ENCODE results near the gene MC2R.

MC2R gene

DNA sequence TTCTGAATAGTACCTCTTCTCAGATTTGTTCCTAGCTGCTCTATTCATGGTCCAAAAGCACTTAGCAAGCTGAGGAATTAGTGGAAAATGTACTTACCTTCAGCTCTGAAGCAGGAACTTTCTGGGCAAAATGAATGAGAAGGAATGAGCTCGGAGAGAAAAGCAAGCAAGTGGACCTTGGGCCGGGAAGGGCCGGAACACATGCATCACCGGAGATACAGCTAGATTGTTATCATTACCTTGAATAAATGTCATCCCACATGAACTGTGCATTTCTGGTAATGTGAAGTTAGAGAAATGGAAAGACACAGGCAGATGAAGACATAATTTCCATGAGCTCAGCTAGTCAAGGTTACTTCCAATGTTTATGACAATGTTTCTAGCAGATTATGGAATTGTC is at the start of gene MC2R:
MC2R (minus strand) TSS at position 146 of the 400 bp plus-strand sequence. CDS start 30,018 bp downstream, outside the sequence.
- in situ Hi-C loops (cut with HindIII; ENCODE audit: low sequenced_read_pairs), result no loop called here

DNA sequence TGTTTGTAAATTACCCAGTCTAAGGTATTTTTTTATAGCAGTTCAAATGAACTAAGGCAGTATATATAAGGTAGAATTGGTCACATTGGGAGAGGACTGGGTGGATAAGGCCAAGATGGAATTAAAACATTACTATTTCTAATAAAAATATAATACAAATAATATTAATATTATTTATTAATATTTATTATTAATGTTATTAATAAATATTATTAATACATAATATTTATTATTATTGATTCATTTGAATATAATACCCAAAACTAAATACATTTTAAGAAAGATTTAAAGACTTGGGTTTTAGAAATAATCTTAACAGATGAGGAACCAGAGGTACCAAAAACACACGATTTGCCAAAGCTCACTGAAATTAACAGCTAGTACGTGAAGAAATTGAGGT is 30.5 kb upstream of the MC2R start:
- in situ Hi-C loops (cut with HindIII; ENCODE audit: low sequenced_read_pairs), result no loop called here

DNA sequence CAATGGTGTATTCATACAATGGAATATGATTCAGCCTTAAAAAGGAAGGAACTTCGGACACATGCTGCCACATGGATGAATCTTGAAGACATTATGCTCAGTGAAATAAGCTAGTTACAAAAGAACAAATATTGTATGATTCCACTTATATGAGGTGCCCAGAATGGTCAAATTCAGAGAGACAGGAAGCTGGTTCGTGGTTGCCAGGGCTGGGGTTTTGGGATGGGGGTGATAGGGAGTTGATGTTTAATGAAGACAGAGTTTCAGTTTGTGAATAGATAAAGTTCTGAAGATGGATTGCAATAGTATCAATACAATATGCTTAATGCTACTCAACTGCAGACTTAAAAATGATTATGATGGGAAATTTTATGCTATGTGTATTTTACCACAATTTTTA is 28.0 kb upstream of the MC2R start:
- in situ Hi-C loops (cut with HindIII; ENCODE audit: low sequenced_read_pairs), result no loop called here

DNA sequence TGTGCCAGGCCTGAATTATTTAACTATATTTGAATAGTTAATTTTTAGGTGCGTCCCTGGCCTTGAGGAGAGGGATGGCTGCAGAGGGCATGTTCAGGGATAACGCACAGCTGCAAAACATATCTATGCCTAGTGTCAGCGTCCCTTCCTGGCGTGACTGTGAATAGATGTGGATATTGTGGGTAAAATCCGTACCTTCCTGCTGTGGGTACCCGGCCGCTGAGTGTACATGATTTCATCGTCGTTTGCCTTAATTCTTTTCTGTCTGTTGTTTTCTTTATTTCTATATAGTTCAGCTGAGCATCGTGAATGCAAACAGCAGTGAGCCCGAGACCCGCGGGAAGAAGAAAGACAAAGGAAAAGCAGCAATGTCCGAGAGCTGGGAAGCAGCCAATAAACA is 25.0 kb upstream of the MC2R start:
- in situ Hi-C loops (cut with HindIII; ENCODE audit: low sequenced_read_pairs), result no loop called here

DNA sequence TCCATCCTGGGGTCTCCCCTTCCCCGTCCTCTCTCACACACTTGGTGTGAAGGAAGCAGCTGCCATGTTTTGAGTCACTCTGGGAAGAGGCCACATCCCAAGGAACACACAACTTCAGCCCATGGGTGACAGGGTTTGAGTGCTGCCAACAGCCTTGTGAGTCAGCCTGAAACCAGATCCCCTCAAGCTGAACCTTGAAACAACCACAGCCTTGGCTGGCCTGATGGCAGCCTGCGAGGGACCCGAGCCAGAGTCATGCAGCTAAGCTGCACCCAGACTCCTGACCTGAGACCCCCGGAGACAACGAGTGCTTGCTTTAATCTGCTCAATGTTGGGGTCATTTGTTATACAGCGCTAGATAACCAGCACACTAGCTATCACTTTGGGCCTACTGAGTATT is 19.3 kb upstream of the MC2R start:
- in situ Hi-C loops (cut with HindIII; ENCODE audit: low sequenced_read_pairs), result no loop called here

DNA sequence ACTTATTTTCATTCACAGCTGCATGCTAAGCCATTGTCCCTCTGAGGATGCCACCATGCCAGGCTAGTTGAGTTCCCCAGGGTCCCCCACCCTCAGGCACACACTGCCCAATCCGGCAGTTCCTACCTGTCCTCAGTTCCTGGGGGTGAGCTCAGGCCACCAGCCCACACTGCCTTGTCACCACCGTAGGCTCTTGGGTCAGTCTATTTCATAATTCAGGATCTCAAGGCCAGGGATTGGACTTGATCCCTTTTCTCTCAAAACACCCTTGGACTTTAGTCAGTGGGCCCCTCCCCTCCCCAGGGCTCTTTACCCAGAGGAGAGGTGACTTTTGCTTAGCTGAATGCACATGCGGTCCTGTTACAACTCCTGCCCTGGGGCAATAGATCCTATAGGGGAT is 18.7 kb upstream of the MC2R start:
- in situ Hi-C loops (cut with HindIII; ENCODE audit: low sequenced_read_pairs), result no loop called here

DNA sequence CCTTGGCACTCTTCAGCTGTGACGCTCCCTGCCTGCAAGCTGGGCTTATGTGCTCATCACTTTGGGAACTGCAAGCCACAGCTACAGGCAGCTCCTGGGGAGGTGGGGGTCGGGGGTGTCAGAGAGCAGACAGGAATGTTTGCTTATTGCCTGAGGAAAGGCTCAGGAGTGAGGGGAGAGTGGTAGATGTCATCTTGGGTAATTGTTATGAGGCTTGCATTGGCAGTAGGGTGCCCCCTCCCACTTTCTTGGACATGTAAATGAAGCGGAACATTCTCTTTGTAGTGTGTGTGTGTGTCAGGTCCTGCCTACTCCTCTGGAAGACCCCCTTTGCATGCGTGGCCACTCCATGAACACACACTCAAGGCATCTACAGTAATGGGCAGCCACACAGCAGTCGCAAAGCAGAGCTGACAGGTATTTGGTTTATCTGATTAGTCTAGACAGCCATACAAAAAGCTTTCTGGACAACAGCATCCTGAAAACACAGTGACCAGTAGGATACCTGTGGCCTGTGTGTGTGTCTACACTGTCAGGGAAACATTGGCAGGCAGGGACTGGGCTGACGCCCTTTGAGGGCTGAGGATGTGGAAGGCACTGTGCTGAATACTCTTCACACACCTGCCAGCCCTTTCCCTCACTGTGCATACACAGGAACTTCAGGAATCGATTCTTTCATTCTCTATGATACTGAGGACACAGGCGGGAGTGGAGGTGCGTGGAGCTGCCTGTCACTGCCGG is 17.1 kb upstream of the MC2R start:
- in situ Hi-C loops (cut with HindIII; ENCODE audit: low sequenced_read_pairs), result no loop called here

DNA sequence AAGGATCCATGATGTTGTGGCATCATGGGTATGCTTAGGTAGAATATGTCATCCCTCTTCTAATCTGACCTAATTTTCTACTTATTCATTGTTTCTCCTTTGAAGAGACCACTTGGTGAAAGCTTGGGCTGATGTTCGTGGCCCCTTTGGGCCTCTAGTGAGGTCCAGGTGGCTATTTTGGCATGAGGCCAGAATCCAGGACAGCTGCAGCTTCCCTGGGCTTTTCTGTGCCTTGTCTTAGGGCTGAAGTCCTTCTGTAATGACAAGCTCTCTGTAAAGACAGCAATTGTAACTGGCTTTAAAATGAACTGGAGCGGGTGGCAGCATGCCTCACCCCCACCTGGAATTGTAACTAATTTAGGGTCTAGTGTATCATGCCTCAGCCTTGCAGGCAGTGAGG is 15.6 kb upstream of the MC2R start:
- in situ Hi-C loops (cut with HindIII; ENCODE audit: low sequenced_read_pairs), result no loop called here

DNA sequence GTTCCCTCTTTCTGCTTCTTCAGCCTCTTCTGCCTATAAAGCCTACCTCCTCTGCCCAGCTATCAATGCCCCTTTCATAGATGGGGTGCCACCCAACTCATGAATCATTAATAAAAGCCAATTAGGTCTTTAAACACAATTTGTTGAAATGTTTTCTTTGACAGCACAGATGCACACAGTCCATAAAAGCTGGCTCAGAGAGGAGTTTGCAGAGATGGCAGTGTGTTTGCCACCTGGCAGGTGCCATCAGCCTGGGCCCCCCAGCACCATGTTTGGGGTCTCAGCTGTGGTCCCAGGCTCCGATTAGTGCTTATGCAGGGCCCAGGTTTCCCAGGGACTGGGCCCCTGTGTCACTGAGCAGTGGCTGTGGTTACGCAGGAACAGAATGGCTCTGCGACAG is 7.9 kb upstream of the MC2R start:
- in situ Hi-C loops (cut with HindIII; ENCODE audit: low sequenced_read_pairs), result no loop called here

DNA sequence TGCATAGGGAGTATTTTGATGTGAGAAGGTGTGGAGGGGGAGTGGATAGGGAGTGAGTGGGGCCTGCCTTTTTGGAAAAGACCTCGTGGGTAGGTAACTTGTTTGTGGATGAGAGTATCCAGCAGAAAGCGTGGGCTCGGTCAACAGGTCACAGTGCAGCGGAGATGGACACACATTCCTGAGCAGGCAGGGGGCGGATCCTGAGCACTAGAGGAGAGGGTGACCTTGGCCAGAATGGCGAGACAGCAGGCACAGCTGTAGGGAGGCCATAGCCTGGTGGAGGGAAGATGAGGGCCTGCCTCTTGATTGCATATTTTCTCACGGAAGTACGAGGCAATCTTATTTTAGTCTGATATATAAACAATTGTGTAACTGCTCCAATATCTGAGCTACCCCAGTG is 3.6 kb upstream of the MC2R start:
- in situ Hi-C loops (cut with HindIII; ENCODE audit: low sequenced_read_pairs), result no loop called here

DNA sequence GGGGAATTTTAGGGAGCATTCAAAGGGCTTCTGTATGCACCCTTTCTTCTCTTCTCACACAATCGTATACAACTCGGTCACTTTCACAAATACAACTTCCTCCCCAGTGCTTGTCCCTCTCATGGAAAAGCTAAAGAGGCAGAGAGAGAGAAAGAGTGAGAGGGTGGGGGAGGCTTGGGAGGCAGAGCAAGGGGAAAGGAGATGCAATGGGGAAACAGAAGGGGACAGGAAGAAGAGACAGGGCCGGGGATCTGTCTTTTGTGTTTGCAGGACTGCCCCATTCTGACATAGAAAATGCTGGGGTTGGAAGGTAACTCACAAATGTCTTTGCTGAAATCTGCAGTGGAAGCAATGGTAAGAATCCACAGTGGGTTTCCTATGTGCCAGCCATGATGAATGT is 2.1 kb upstream of the MC2R start:
- in situ Hi-C loops (cut with HindIII; ENCODE audit: low sequenced_read_pairs), result no loop called here

DNA sequence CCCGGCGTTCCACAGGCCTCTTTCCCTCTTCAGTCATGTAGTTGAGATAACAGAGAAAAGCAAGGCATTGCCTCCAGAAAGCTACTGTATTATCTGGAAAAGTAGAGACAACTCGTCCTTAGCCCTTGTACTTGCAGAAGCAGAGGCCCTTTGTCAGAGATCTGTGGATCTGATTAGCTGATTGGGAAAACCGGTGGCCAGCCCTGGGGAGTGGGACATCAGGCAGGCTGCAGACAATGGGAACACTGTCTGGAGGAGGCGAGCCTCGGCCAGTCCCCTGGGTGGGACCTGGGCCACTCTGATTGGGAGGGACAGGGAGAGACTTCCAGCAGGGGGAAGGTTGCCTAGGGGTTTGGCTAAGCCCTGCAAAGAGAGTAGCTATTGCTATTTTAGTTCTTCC is 1.2 kb upstream of the MC2R start:
- in situ Hi-C loops (cut with HindIII; ENCODE audit: low sequenced_read_pairs), result no loop called here

DNA sequence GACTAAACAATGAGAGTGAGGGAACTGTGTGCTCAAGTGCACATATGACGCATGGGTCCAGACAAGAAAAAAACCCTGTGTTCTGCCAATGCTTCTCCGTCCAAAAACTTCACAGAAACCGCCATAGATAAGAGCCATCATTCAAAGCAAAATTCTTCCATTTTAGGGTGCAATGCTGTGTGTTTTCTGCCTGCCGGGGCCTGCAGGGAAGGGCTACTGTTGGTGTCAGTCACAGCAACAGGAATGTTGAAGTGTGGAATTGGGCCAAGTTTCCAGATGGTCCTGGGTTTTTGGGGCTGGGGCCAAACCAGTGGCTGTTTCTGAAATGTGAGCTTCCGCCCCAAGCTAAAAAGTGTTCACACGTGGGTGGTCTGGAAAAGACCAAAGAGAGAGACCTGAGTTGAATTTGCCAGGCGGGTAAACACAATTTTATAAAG is 677 bp upstream of the MC2R start:
- in situ Hi-C loops (cut with HindIII; ENCODE audit: low sequenced_read_pairs), result no loop called here

DNA sequence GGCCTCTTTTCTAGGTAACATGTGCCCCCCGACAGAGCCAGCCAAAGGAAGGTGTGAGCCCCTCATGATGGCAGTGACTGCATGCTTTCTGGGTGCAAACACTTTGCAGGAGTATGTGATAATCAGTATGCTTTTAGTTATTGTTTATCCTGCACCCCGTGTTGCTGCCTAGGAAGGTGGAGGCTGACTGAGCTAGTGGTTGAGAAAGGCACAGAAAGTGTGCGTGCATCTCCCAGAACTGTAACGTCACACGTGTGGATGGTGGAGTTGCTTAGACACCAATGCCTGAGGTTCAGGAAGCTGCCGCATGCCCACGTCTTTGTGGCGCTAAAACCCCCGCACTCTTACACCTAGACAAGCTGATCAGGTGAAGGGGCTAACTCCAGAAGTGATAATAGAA is 580 bp downstream of the MC2R start:
- in situ Hi-C loops (cut with HindIII; ENCODE audit: low sequenced_read_pairs), result no loop called here

DNA sequence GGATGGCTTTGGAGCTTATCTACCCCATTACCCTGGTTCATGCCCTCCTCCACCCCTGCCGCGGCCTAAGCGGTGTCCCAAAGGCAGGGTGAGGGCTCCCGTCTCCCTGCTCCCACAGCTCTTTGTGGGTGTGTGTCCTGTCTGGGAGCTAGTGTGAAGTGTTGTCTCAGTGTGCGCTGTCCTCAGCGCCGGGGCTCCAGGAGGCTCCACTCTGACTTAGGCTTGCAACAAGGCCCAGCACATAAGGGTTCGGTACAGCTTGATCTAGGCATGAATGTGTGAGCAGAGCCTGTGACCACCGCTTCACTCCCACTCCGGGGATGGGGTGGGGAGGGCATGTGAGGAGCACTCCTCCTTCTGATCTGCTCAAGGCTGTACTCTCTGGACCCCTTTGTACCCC is 1.2 kb downstream of the MC2R start:
- in situ Hi-C loops (cut with HindIII; ENCODE audit: low sequenced_read_pairs), result no loop called here

DNA sequence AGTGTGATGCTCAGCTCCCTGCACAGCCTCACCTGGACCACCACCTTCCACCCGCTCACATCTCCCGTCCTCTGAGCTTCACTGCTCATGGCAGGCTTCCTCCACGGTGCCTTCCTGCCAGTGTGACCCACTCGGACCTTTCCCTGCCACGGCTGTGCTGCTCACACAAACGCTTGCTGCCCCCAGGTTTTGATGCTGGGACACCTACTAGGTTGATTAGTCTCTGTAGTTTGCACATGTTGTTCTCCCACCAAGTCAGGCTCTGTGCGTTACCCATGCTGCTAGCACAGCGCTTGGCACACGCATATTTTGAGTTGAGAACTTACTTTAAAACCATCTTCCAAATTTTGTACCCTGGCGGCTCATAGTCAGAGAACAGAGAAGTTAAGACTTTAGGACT is 2.1 kb downstream of the MC2R start:
- in situ Hi-C loops (cut with HindIII; ENCODE audit: low sequenced_read_pairs), result no loop called here

DNA sequence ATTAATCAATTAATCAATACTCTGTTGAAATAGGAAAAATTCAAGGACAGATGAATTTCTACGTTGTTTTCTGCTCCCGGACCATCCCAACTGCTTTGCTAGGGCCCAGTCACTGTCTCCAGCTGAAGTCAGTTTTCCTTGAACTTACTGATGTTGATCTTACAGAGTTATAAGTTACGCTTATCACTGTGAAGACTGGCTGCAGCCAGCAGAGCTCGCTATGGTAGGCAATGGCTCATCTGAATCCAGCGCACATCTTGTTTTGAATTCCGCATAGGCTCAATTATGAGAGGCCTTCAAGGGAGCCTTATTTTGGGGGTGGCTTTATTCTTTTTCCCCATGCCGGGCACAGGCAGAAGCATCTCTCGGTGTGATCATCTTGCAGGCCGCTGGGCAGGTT is 2.7 kb downstream of the MC2R start:
- in situ Hi-C loops (cut with HindIII; ENCODE audit: low sequenced_read_pairs), result no loop called here

DNA sequence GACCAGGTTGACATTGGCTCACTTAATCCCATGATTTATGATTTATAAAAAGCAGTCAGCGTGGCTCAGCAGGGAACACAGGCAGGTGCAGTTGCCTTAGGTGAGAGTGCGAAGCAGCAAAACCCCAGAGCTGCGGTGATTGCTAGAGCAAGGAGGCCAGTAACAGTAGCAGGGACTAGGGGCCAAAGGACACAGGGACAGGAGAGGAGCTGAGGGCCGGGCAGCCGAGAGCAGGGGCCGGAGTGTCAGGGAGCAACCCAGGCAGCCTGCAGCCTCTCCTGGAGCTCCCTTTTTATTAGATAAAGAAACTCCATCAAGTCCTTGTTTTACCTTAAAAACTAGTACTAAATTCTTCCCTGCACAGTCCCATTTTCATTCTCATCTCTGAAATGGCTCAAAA is 4.3 kb downstream of the MC2R start:
- in situ Hi-C loops (cut with HindIII; ENCODE audit: low sequenced_read_pairs), result no loop called here

DNA sequence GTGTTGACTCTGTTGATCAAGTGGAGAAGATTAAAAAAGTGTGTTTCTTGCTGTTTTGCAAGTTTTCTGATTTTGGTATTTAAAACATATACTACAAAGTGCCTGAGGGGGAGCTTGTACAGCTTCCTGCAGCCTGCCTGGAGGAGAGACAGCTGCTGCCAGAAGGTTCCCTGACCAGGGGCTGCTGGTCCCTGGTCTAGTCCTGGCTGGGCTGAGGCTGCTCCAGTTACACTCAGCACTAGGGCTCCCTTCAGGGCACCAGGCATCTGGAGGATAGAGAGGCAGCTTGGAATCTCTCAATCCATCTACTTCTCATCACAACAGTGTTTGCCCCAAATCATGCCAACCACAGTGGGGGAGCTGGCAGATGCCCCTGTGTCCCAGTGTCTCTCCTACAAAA is 4.8 kb downstream of the MC2R start:
- in situ Hi-C loops (cut with HindIII; ENCODE audit: low sequenced_read_pairs), result no loop called here

DNA sequence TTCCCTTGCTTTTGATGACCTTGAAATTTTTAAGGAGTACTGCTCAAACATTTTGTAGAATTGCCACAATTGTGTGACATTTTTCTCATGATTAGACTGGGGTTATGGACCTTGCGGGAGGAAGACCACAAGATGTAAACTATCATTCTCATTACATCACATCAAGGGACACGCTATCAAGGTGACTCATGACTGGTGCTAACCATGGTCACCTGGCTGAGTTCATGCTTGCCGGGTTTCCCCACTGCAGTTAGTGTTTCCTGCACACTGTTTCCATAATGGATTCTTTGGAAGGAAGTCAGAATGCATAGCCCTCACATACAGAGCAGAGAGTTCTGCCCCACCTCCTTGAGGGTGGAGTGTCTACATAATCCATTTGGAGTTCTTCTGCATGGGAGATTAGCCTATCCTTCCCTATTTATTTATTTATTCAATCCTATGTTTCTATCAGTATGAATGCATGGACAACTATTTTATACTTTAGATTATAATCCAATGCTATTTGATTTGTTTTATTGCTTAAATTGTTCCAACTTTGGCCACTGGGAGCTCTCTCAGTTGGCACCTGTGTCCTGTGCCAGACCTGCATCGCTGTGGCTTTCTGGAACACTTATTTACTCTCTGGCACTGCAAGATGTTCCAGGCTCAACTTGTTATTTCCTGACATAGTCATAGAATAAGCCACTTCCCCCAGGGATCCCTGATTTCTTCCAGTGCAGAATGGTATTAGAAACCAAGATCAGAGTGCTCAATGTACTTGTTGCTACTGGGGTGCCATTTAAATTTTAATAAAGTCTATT is 6.0 kb downstream of the MC2R start:
- in situ Hi-C loops (cut with HindIII; ENCODE audit: low sequenced_read_pairs), result no loop called here

DNA sequence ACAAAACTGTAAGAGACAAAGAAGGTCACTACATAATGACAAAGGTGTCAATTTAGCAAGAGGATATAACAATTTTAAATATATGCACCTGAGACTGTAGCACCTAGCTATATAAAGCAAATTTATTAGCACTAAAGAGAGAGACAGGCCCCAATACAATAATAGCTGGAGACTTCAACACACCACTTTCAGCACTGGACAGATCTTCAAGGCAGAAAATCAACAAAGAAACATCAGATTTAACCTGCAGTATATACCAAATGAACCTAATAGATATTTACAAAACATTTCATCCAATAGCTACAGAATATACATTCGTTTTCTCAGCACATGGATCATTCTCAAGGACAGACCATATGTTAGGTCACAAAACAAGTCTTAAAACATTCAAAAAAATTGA is 14.7 kb downstream of the MC2R start:
- in situ Hi-C loops (cut with HindIII; ENCODE audit: low sequenced_read_pairs), result no loop called here

DNA sequence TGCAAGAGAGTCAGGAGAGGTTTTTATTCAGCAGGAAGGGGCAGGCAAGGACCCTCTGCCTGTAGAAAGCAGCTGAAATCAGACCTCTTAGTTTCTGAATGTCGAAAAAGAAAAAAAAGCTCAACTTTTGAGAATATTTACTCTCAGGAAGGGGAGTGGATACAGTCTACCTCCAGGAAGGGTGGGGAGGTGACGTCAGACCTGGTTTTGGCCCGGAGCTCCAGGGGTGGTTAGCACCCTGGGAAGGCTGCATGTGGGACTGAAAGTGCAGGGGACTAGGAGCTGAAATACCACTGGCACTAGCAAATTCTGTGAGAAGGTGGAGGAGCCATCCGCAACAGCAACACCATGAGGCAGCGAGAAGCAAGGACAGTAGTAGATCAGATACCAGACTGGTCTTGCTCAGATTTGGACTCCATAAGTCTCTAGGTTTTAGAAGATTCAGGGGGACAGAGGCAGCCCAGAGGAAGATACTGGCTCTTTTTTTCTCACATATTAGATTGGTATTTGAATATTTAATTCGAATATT is 19.8 kb downstream of the MC2R start:
- in situ Hi-C loops (cut with HindIII; ENCODE audit: low sequenced_read_pairs), result no loop called here
